Skeletal muscle tissue (tissue), 4 donors: ENCODE measurements around the gene SURF6. TPM values are rescaled to one million over a fixed set of nuclear protein-coding genes. Genes with fewer than 3 reads are reported as not detected.
"Not testable (repeated sequence)": the region's sequence is repeated elsewhere in the genome, so short reads cannot be mapped to it uniquely, and the experiment has no call there.

Experiments used
- H3K27ac ChIP-seq: one replicate; pipeline ENCODE4 v1.7.0; 2013; ENCODE audit warnings: mild to moderate bottlenecking, low read depth, low read length, inconsistent platforms
- H3K27me3 ChIP-seq, 3 donors: one replicate each; pipeline ENCODE4 v1.7.0; 2013; ENCODE audit warnings: low read length in 3 of 3; ENCODE audit not compliant: control insufficient read depth in 3 of 3, insufficient read depth in 3 of 3
- H3K36me3 ChIP-seq, 3 donors: one replicate each; pipeline ENCODE4 v1.7.0; 2013; ENCODE audit warnings: low read length in 3 of 3; ENCODE audit not compliant: control insufficient read depth in 3 of 3, insufficient read depth in 3 of 3
- H3K4me1 ChIP-seq, 3 donors: one replicate each; pipeline ENCODE4 v1.7.0; 2013; ENCODE audit warnings: low read length in 3 of 3, mild to moderate bottlenecking in 3 of 3; ENCODE audit not compliant: control insufficient read depth in 3 of 3, insufficient read depth in 3 of 3
- H3K4me3 ChIP-seq, 3 donors: one replicate each; pipeline ENCODE4 v1.7.0; 2013; ENCODE audit warnings: low read length in 3 of 3
- H3K9ac ChIP-seq, 3 donors: one replicate each; pipeline ENCODE4 v1.7.0; 2013; ENCODE audit warnings: low read length in 3 of 3, mild to moderate bottlenecking in 3 of 3, moderate library complexity in 2 of 3, low read depth in 1 of 3
- H3K9me3 ChIP-seq, 3 donors: one replicate each; pipeline ENCODE4 v1.7.0; 2013; ENCODE audit warnings: low read length in 3 of 3; ENCODE audit not compliant: control insufficient read depth in 3 of 3
- total RNA-seq: library from RNA; depleted of rRNA; stranded (reverse); fragments of >200 nt; gene quantifications from one replicate; pipeline ENCODE4 v1.2.3, GENCODE V29; 2014
- donor health status: Osteomylitis.

Gene SURF6
- total RNA-seq, 1 donor from 2014 or later, result 7.8 TPM

- H3K9ac ChIP-seq, result no peak overlapping the region
- H3K4me3 ChIP-seq, result no peak overlapping the region
- peaks cover 10 to 39% (median 32%) of the 10 kb centered on the region in 3 donors for H3K27me3 ChIP-seq
- H3K4me1 ChIP-seq, result no peaks in the 10 kb centered on the region
- H3K27ac ChIP-seq, result no peak overlapping the region
- H3K9me3 ChIP-seq, result no peaks in the 10 kb centered on the region
- no peaks in the 10 kb centered on the region for H3K36me3 ChIP-seq
Observed at GRCh38 chr9:133301253-133302230, 34.4 kb downstream of the SURF6 start.

- H3K4me3 ChIP-seq, H3K4me1 ChIP-seq, H3K9ac ChIP-seq, H3K36me3 ChIP-seq, H3K27ac ChIP-seq, H3K9me3 ChIP-seq: not testable (repeated sequence)
- peaks cover 10 to 33% (median 26%) of the 10 kb centered on the region in 3 donors for H3K27me3 ChIP-seq
Observed at GRCh38 chr9:133299996-133300395, 36.0 kb downstream of the SURF6 start.

- Histone ChIP-seq H3K4me1 (no peaks in the 10 kb centered on the region), H3K27me3 (peaks cover 0 to 6% (median 3%) of the 10 kb centered on the region in 3 donors), H3K9me3 (peaks cover 0 to 2% (median 0%) of the 10 kb centered on the region in 3 donors), H3K4me3 (no peak overlapping the region), H3K27ac (no peak overlapping the region), H3K36me3 (no peaks in the 10 kb centered on the region), H3K9ac (no peak overlapping the region)
Observed at GRCh38 chr9:133294257-133294656, 41.7 kb downstream of the SURF6 start.

- Histone ChIP-seq H3K9me3 (peaks cover 0 to 2% (median 2%) of the 10 kb centered on the region in 3 donors), H3K27me3 (peaks cover 0 to 6% (median 0%) of the 10 kb centered on the region in 3 donors), H3K4me1 (no peaks in the 10 kb centered on the region), H3K36me3 (no peaks in the 10 kb centered on the region), H3K4me3 (no peak overlapping the region), H3K27ac (no peak overlapping the region), H3K9ac (no peak overlapping the region)
Observed at GRCh38 chr9:133290751-133291302, 45.2 kb downstream of the SURF6 start.

GRCh38 chr9:133286523-133286922 lies 49.5 kb downstream of the SURF6 start:
- Histone ChIP-seq H3K4me3 (no peak overlapping the region), H3K9ac (no peak overlapping the region), H3K27ac (no peak overlapping the region), H3K4me1 (no peaks in the 10 kb centered on the region), H3K9me3 (peaks cover 0 to 2% (median 2%) of the 10 kb centered on the region in 3 donors), H3K36me3 (no peaks in the 10 kb centered on the region), H3K27me3 (peaks cover 0 to 5% (median 3%) of the 10 kb centered on the region in 3 donors)

- H3K27me3 ChIP-seq, result peaks cover 3 to 8% (median 5%) of the 10 kb centered on the region in 3 donors
- no peak overlapping the region for H3K9ac ChIP-seq
- H3K27ac ChIP-seq, result no peak overlapping the region
- H3K4me1 ChIP-seq, result no peaks in the 10 kb centered on the region
- H3K36me3 ChIP-seq, result no peaks in the 10 kb centered on the region
- no peak overlapping the region for H3K4me3 ChIP-seq
- peaks cover 0 to 2% (median 0%) of the 10 kb centered on the region in 3 donors for H3K9me3 ChIP-seq
Observed at GRCh38 chr9:133285252-133285775, 50.7 kb downstream of the SURF6 start.

- no peak overlapping the region for H3K27ac ChIP-seq
- no peaks in the 10 kb centered on the region for H3K36me3 ChIP-seq
- no peaks in the 10 kb centered on the region for H3K4me1 ChIP-seq
- H3K9ac ChIP-seq, result no peak overlapping the region
- H3K4me3 ChIP-seq, result no peak overlapping the region
- peaks cover 0 to 2% (median 0%) of the 10 kb centered on the region in 3 donors for H3K9me3 ChIP-seq
- H3K27me3 ChIP-seq, result peaks cover 5 to 15% (median 11%) of the 10 kb centered on the region in 3 donors
Observed at GRCh38 chr9:133284362-133284761, 51.6 kb downstream of the SURF6 start.

- not testable (repeated sequence) for H3K4me3 ChIP-seq, H3K27ac ChIP-seq, H3K9me3 ChIP-seq, H3K4me1 ChIP-seq, H3K36me3 ChIP-seq, H3K9ac ChIP-seq
- peaks cover 5 to 19% (median 15%) of the 10 kb centered on the region in 3 donors for H3K27me3 ChIP-seq
Observed at GRCh38 chr9:133283255-133284032, 52.5 kb downstream of the SURF6 start.

- Histone ChIP-seq H3K9ac (no peak overlapping the region), H3K27ac (no peak overlapping the region), H3K27me3 (peaks cover 9 to 21% (median 18%) of the 10 kb centered on the region in 3 donors), H3K4me3 (no peak overlapping the region), H3K36me3 (no peaks in the 10 kb centered on the region), H3K4me1 (no peaks in the 10 kb centered on the region), H3K9me3 (no peaks in the 10 kb centered on the region)
Observed at GRCh38 chr9:133282464-133283238, 53.3 kb downstream of the SURF6 start.
